ENCODE measurements around the gene SCN10A. TPM values are rescaled to one million over a fixed set of nuclear protein-coding genes. Genes with fewer than 3 reads are reported as not detected.

The SCN10A gene
- total RNA-seq, 1 donor from 2014 or later: not detected

- no peaks in the 10 kb centered on the region for H3K36me3 Mint-ChIP-seq
- no peak overlapping the region for H3K4me3 Mint-ChIP-seq
- peaks cover 24% of the 10 kb centered on the region for H3K27me3 Mint-ChIP-seq (ENCODE audit: low read depth)
- DNase-seq (ENCODE audit: low spot score in 2 of 2, unreplicated experiment in 2 of 2): no peak
- no peaks in the 10 kb centered on the region for H3K4me1 Mint-ChIP-seq
- H3K27ac Mint-ChIP-seq: no peak overlapping the region
- H3K9me3 Mint-ChIP-seq: no peaks in the 10 kb centered on the region
- TF ChIP-seq, protein P1, sequence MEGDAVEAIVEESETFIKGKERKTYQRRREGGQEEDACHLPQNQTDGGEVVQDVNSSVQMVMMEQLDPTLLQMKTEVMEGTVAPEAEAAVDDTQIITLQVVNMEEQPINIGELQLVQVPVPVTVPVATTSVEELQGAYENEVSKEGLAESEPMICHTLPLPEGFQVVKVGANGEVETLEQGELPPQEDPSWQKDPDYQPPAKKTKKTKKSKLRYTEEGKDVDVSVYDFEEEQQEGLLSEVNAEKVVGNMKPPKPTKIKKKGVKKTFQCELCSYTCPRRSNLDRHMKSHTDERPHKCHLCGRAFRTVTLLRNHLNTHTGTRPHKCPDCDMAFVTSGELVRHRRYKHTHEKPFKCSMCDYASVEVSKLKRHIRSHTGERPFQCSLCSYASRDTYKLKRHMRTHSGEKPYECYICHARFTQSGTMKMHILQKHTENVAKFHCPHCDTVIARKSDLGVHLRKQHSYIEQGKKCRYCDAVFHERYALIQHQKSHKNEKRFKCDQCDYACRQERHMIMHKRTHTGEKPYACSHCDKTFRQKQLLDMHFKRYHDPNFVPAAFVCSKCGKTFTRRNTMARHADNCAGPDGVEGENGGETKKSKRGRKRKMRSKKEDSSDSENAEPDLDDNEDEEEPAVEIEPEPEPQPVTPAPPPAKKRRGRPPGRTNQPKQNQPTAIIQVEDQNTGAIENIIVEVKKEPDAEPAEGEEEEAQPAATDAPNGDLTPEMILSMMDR (IDR thresholded peaks at IDR 0.05; ENCODE audit: unreplicated experiment): no peak
Observed at GRCh38 chr3:38828681-38829080, 12.7 kb upstream of the SCN10A start.

- Mint-ChIP-seq H3K4me3 (no peak overlapping the region), H3K27ac (no peak overlapping the region), H3K36me3 (no peaks in the 10 kb centered on the region), H3K4me1 (no peaks in the 10 kb centered on the region), H3K9me3 (no peaks in the 10 kb centered on the region), H3K27me3 (ENCODE audit: low read depth) (peaks cover 26% of the 10 kb centered on the region)
- no peak for DNase-seq (ENCODE audit: low spot score in 2 of 2, unreplicated experiment in 2 of 2)
- TF ChIP-seq, protein P1 (IDR thresholded peaks at IDR 0.05; ENCODE audit: unreplicated experiment): no peak
Observed at GRCh38 chr3:38827791-38828190, 11.8 kb upstream of the SCN10A start.

GRCh38 chr3:38826001-38826400 lies 10.0 kb upstream of the SCN10A start:
- Mint-ChIP-seq H3K4me1 (no peaks in the 10 kb centered on the region), H3K27me3 (ENCODE audit: low read depth) (peaks cover 40% of the 10 kb centered on the region), H3K36me3 (no peaks in the 10 kb centered on the region), H3K27ac (no peak overlapping the region), H3K9me3 (no peaks in the 10 kb centered on the region), H3K4me3 (no peak overlapping the region)
- DNase-seq (ENCODE audit: low spot score in 2 of 2, unreplicated experiment in 2 of 2): no peak
- TF ChIP-seq, protein P1 (IDR thresholded peaks at IDR 0.05; ENCODE audit: unreplicated experiment): no peak

- H3K9me3 Mint-ChIP-seq: no peaks in the 10 kb centered on the region
Observed at GRCh38 chr3:38824349-38824748, 8.3 kb upstream of the SCN10A start.

DNA sequence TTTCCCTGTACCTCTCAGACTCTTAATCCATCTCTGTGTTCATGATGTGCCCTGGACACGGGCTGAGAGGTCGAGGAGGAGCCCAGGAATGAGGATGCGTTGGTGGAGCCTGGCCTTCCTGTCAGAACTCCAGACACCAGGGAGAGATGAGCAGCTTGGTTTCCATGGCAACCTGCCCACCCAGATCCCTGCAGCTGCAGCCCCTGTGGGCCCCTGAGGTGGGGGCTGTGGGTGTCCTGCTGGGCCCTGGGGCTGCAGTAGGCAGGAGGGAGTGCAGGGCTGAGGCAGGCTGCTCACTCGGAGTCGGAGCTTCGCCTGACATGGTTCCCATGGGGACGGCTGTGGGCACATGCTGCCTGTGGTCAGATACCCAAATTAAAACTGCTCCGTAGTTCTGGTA lies 7.7 kb upstream of the SCN10A start:
- H3K9me3 Mint-ChIP-seq: no peaks in the 10 kb centered on the region
- TF ChIP-seq, protein P1 (IDR thresholded peaks at IDR 0.05; ENCODE audit: unreplicated experiment): no peak
- H3K4me1 Mint-ChIP-seq: no peaks in the 10 kb centered on the region
- no peaks in the 10 kb centered on the region for H3K36me3 Mint-ChIP-seq
- no peak for DNase-seq (ENCODE audit: low spot score in 2 of 2, unreplicated experiment in 2 of 2)
- no peak overlapping the region for H3K4me3 Mint-ChIP-seq
- H3K27me3 Mint-ChIP-seq (ENCODE audit: low read depth): peaks cover 41% of the 10 kb centered on the region
- no peak overlapping the region for H3K27ac Mint-ChIP-seq

More at GRCh38 chr3:38824349-38824748, 8.3 kb upstream of the SCN10A start:
- peaks cover 41% of the 10 kb centered on the region for H3K27me3 Mint-ChIP-seq (ENCODE audit: low read depth)
- TF ChIP-seq, protein P1 (IDR thresholded peaks at IDR 0.05; ENCODE audit: unreplicated experiment): no peak
- no peak overlapping the region for H3K27ac Mint-ChIP-seq
- no peak overlapping the region for H3K4me3 Mint-ChIP-seq
- DNase-seq (ENCODE audit: low spot score in 2 of 2, unreplicated experiment in 2 of 2): no peak
- no peaks in the 10 kb centered on the region for H3K36me3 Mint-ChIP-seq
- H3K4me1 Mint-ChIP-seq: no peaks in the 10 kb centered on the region

- H3K9me3 Mint-ChIP-seq: no peaks in the 10 kb centered on the region
- H3K27ac Mint-ChIP-seq: no peak overlapping the region
- TF ChIP-seq, protein P1 (IDR thresholded peaks at IDR 0.05; ENCODE audit: unreplicated experiment): no peak
- H3K27me3 Mint-ChIP-seq (ENCODE audit: low read depth): peaks cover 41% of the 10 kb centered on the region
- H3K4me1 Mint-ChIP-seq: no peaks in the 10 kb centered on the region
- H3K36me3 Mint-ChIP-seq: no peaks in the 10 kb centered on the region
- H3K4me3 Mint-ChIP-seq: no peak overlapping the region
- DNase-seq (ENCODE audit: low spot score in 2 of 2, unreplicated experiment in 2 of 2): no peak
Observed at GRCh38 chr3:38823186-38823585, 7.2 kb upstream of the SCN10A start.
